Vagina (tissue), 2 donors: ENCODE measurements around the gene VMP1.

ENCODE experiments used
- POLR2AphosphoS5 ChIP-seq, 2 donors: sonication (generic); formaldehyde crosslinking; IDR thresholded peaks; one replicate each; pipeline ENCODE4 v1.9.0; 2017; ENCODE audit warnings: antibody characterized with exemption in 2 of 2, mild to moderate bottlenecking in 2 of 2, low read depth in 1 of 2; ENCODE audit not compliant: insufficient read depth in 1 of 2
- TF ChIP-seq, protein P1 (sequence below), 3 experiments: fragments of 450-650 bp in 2 of 3; fragments of 200-600 bp in 1 of 3; sonication (generic) in 1 of 3; IDR thresholded peaks; one replicate each; pipeline ENCODE4 v1.5.1; 2017 to 2019; ENCODE audit warnings: antibody characterized with exemption in 3 of 3, mild to moderate bottlenecking in 2 of 3, moderate library complexity in 2 of 3

DNA sequence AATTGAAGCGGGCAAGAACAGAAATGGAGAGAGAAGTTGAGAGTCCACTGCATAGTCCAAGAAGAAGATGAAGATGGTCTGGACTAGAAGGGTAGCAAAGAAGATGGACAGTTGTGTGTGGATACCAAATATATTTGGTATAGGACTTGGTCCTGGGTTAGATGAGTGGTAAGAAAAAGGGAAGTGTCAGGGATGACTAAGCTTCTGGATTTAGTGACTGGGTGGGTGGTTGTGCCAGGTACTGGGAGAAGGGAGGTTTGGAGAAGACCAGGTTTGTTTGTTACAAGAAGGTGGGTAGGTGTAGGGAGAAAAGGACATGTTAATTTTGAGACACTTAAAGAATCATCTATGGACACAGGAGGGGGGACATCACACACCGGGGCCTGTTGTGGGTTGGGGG, 5.4 kb downstream of the VMP1 start:
- TF ChIP-seq, protein P1, sequence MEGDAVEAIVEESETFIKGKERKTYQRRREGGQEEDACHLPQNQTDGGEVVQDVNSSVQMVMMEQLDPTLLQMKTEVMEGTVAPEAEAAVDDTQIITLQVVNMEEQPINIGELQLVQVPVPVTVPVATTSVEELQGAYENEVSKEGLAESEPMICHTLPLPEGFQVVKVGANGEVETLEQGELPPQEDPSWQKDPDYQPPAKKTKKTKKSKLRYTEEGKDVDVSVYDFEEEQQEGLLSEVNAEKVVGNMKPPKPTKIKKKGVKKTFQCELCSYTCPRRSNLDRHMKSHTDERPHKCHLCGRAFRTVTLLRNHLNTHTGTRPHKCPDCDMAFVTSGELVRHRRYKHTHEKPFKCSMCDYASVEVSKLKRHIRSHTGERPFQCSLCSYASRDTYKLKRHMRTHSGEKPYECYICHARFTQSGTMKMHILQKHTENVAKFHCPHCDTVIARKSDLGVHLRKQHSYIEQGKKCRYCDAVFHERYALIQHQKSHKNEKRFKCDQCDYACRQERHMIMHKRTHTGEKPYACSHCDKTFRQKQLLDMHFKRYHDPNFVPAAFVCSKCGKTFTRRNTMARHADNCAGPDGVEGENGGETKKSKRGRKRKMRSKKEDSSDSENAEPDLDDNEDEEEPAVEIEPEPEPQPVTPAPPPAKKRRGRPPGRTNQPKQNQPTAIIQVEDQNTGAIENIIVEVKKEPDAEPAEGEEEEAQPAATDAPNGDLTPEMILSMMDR (IDR thresholded peaks at IDR 0.05): no peak
- TF ChIP-seq POLR2AphosphoS5 (IDR thresholded peaks at IDR 0.05; ENCODE audit: insufficient read depth in 1 of 2, low read depth in 1 of 2): no peak
